ENCODE measurements around the gene SKI. TPM values are rescaled to one million over a fixed set of nuclear protein-coding genes. Genes with fewer than 3 reads are reported as not detected.

The SKI gene
- total and polyA plus RNA-seq, 2 of the 4 experiments (the other 2 are of a cell fraction) = 2.3 to 20.1 TPM

DNA sequence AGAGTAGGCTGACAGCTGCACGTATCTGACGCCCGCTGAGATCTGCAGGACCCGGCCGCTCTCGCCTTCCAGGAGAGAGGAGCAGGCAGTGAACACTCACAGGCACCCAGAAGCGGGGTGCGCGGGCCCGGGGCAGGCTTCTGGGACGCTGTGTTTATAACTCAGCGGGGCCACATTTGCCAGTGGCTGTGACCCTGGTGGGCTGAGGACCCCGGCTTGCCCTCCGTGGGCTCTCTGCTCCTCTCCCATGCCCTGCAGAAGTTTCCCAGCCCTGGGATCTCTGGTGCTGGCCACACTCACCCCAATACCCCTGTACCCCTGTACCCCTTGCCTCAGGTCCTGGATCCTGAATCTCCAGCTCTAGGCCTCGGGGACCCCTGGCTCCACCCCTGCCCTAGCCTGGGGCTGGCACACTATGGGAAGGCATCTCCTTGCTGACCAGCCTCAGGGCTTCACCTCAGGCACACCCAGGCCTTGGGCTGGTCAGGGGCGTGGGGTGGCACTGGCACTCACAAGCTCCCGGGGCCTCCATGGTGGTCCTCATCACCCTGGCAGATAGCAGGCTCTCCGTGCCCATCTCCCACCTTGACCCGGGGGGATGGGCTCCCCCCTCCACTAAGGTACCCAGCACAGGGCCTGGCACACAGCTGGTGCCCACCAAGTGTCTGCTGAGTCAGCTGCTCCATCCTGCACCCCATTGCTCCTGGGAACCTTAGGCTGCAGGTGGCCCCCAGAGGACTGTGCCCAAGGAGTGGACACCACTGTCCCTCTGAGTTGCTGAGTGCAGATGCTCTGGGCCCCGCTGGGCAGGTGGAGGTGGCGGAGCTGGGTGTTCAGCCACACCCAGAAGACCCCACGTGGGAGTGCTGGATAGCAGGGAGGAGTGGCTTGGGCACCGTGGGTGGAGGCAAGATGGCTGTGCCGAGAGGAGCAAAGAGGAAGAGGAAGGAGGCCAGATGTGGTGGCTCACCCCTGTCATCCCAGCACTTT, 130.8 kb downstream of the SKI start:
- ATAC-seq (ENCODE audit: low read depth) (no peak), DNase-seq (no peak)
- in situ Hi-C loops (cut with MboI; ENCODE audit: low sequenced_read_pairs) = loop anchor here (25.0 kb wide), 1 partner anchor 397 kb away; no protein-coding TSS in a partner anchor
- Histone ChIP-seq H3K56ac (ENCODE audit: extremely low read depth, insufficient read depth, low read length) (no peak overlapping the region), H3K18ac (ENCODE audit: low read depth, low read length) (no peak overlapping the region), H2BK15ac (ENCODE audit: low read depth, low read length) (no peak overlapping the region), H3K27me3 (ENCODE audit: control insufficient read depth, insufficient read depth, low read length) (no peaks in the 10 kb centered on the region), H3K23ac (ENCODE audit: low read depth, low read length) (no peak overlapping the region), H4K20me1 (ENCODE audit: insufficient read depth, low read length) (no peaks in the 10 kb centered on the region), H3K36me3 (ENCODE audit: control insufficient read depth, insufficient read depth, low read length) (no peaks in the 10 kb centered on the region), H3K27ac (ENCODE audit: insufficient read depth, low read length) (no peak overlapping the region), H2AK5ac (ENCODE audit: low read depth, low read length) (no peak overlapping the region), H3K9me1 (ENCODE audit: insufficient read depth, low read length) (no peaks in the 10 kb centered on the region), H3K9ac (ENCODE audit: low read depth, low read length) (no peak overlapping the region), H3K79me1 (ENCODE audit: low read depth in 1 of 2, low read length in 2 of 2) (no peaks in the 10 kb centered on the region), H4K8ac (ENCODE audit: low read depth in 2 of 2, low read length in 2 of 2) (no peak overlapping the region), H2BK20ac (ENCODE audit: low read depth, low read length) (no peak overlapping the region), H2BK120ac (ENCODE audit: low read depth, low read length) (no peak overlapping the region), H4K91ac (ENCODE audit: insufficient read depth, low read depth, low read length) (no peak overlapping the region), H3K4me1 (ENCODE audit: control insufficient read depth, insufficient read depth, low read length) (0 out of 2 replicates have a peak, but pooled peaks cover 3% of the 10 kb centered on the region), H2AK9ac (replicated peaks; ENCODE audit: low read depth, low read length, poor library complexity) (no peak overlapping the region), H3K4me2 (ENCODE audit: low read depth, low read length) (no peak overlapping the region), H3K14ac (replicated peaks; ENCODE audit: low read depth, low read length) (no peak overlapping the region), H3K4me3 (ENCODE audit: insufficient read depth, low read depth, low read length) (no peak overlapping the region), H2AFZ (replicated peaks; ENCODE audit: low read length, poor library complexity) (no peak overlapping the region), H2BK5ac (ENCODE audit: low read depth, low read length, poor library complexity, severe bottlenecking) (no peak overlapping the region), H4K5ac (ENCODE audit: low read depth, low read length) (no peak overlapping the region), H3K9me3 (ENCODE audit: control insufficient read depth, insufficient read depth, low read length) (no peaks in the 10 kb centered on the region), H3K4ac (ENCODE audit: low read depth, low read length) (no peak overlapping the region)
- POLR2A ChIA-PET (ENCODE audit: unreplicated experiment) = no interaction called here
- CTCF ChIA-PET = no interaction called here
- TF ChIP-seq, protein P1, sequence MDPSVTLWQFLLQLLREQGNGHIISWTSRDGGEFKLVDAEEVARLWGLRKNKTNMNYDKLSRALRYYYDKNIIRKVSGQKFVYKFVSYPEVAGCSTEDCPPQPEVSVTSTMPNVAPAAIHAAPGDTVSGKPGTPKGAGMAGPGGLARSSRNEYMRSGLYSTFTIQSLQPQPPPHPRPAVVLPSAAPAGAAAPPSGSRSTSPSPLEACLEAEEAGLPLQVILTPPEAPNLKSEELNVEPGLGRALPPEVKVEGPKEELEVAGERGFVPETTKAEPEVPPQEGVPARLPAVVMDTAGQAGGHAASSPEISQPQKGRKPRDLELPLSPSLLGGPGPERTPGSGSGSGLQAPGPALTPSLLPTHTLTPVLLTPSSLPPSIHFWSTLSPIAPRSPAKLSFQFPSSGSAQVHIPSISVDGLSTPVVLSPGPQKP (IDR thresholded peaks at IDR 0.05; ENCODE audit: borderline replicate concordance, low read depth, low read length) = no peak
- TF ChIP-seq CHD1 (IDR thresholded peaks at IDR 0.05; ENCODE audit: low read depth, low read length) (no peak), MXI1 (IDR thresholded peaks at IDR 0.05; ENCODE audit: borderline replicate concordance, low read depth, low read length) (no peak), POLR2A (IDR thresholded peaks at IDR 0.05; ENCODE audit: low read depth, low read length) (no peak), FOS (IDR thresholded peaks at IDR 0.05; ENCODE audit: low read depth, low read length) (no peak), CEBPB (IDR thresholded peaks at IDR 0.05; ENCODE audit: low read depth, low read length) (no peak), RAD21 (IDR thresholded peaks at IDR 0.05; ENCODE audit: low read length) (no peak), SMC3 (IDR thresholded peaks at IDR 0.05; ENCODE audit: low read depth, low read length) (no peak), NFE2L2 (IDR thresholded peaks at IDR 0.05; ENCODE audit: low read depth, low read length) (no peak), MAZ (IDR thresholded peaks at IDR 0.05; ENCODE audit: borderline replicate concordance, low read depth, low read length) (no peak), RFX5 (IDR thresholded peaks at IDR 0.05; ENCODE audit: low read depth, low read length) (no peak), BHLHE40 (IDR thresholded peaks at IDR 0.05; ENCODE audit: low read depth, low read length) (no peak)
- TF ChIP-seq, protein P2, sequence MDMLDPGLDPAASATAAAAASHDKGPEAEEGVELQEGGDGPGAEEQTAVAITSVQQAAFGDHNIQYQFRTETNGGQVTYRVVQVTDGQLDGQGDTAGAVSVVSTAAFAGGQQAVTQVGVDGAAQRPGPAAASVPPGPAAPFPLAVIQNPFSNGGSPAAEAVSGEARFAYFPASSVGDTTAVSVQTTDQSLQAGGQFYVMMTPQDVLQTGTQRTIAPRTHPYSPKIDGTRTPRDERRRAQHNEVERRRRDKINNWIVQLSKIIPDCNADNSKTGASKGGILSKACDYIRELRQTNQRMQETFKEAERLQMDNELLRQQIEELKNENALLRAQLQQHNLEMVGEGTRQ (IDR thresholded peaks at IDR 0.05; ENCODE audit: low read depth, low read length) = no peak
- dilution Hi-C loops (cut with HindIII; ENCODE audit: low sequenced_read_pairs, unreplicated experiment) = no loop called here
- intact Hi-C loops (cut with micrococcal nuclease) = no loop called here
- 72% methylated on average over 11 of the region's 24 CpGs; no CpG with 5 or more reads in 1 of the 2 experiments for WGBS, 2 experiments (ENCODE audit: extremely low coverage in 2 of 2, insufficient read length in 1 of 2)
- BruUV-seq (replicated peaks) = no TSS peak
